ENCODE data around the gene LDLRAD2. TPM values are rescaled to one million over a fixed set of nuclear protein-coding genes. Genes with fewer than 3 reads are reported as not detected.

Gene LDLRAD2
- total RNA-seq, 1 experiment from 2014 or later = not detected

- Histone ChIP-seq H3K4me3 (no peak overlapping the region), H3K9me3 (no peaks in the 10 kb centered on the region), H3K36me3 (peaks cover 78% of the 10 kb centered on the region), H3K27me3 (no peaks in the 10 kb centered on the region)
- DNase-seq = no peak
These were observed 62.3 kb downstream of the LDLRAD2 start for GRCh38 chr1:21874328-21874727.

Other genes starting within 250 kb of the LDLRAD2 start
- gene RAP1GAP, start 142.9 kb upstream of the LDLRAD2 start, total RNA-seq (2014; rRNA removed; shearing (Covaris generic); ENCODE audit: low replicate concordance) = 0.22 TPM in 1 of 2 replicates, not detected in the other
- gene USP48, start 29.1 kb upstream of the LDLRAD2 start, total RNA-seq (2014; rRNA removed; shearing (Covaris generic); ENCODE audit: low replicate concordance) = 18.7 and 32.8 TPM in 2 replicates
- gene HSPG2, start 125.0 kb downstream of the LDLRAD2 start, total RNA-seq (2014; rRNA removed; shearing (Covaris generic); ENCODE audit: low replicate concordance) = 28.0 and 70.4 TPM in 2 replicates
- gene CELA3B, start 164.8 kb downstream of the LDLRAD2 start, total RNA-seq (2014; rRNA removed; shearing (Covaris generic); ENCODE audit: low replicate concordance) = not detected in 2 replicates
- gene CELA3A, start 189.4 kb downstream of the LDLRAD2 start, total RNA-seq (2014; rRNA removed; shearing (Covaris generic); ENCODE audit: low replicate concordance) = not detected in 2 replicates
- 317 and 378 TPM in 2 replicates for gene CDC42, start 240.4 kb downstream of the LDLRAD2 start, total RNA-seq (2014; rRNA removed; shearing (Covaris generic); ENCODE audit: low replicate concordance)

All from MG63 (cell line).